Measurements from ENCODE around the gene THOC6.

Gene THOC6

DNA sequence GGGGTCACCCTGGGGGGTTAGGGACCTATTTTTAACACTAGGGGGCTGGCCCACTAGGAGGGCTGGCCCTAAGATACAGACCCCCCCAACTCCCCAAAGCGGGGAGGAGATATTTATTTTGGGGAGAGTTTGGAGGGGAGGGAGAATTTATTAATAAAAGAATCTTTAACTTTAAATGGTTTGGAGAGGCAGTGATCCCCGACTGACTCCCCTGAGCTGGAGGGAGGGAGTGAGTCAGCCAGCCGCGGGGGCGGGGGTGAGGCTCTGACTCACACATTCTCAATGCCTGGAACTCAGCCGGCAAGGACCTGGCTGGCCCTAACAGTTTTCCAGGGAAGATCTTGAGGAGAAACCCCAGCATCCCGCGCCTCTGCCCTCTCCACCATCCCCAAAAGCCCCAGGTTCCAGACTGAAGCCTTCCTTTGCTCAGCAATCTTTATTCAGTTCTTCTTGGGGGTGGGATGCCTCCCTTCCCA, 1.6 kb upstream of the THOC6 start (continued):
- TF ChIP-seq, protein P1, sequence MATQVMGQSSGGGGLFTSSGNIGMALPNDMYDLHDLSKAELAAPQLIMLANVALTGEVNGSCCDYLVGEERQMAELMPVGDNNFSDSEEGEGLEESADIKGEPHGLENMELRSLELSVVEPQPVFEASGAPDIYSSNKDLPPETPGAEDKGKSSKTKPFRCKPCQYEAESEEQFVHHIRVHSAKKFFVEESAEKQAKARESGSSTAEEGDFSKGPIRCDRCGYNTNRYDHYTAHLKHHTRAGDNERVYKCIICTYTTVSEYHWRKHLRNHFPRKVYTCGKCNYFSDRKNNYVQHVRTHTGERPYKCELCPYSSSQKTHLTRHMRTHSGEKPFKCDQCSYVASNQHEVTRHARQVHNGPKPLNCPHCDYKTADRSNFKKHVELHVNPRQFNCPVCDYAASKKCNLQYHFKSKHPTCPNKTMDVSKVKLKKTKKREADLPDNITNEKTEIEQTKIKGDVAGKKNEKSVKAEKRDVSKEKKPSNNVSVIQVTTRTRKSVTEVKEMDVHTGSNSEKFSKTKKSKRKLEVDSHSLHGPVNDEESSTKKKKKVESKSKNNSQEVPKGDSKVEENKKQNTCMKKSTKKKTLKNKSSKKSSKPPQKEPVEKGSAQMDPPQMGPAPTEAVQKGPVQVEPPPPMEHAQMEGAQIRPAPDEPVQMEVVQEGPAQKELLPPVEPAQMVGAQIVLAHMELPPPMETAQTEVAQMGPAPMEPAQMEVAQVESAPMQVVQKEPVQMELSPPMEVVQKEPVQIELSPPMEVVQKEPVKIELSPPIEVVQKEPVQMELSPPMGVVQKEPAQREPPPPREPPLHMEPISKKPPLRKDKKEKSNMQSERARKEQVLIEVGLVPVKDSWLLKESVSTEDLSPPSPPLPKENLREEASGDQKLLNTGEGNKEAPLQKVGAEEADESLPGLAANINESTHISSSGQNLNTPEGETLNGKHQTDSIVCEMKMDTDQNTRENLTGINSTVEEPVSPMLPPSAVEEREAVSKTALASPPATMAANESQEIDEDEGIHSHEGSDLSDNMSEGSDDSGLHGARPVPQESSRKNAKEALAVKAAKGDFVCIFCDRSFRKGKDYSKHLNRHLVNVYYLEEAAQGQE (tag by site-specific recombination; IDR thresholded peaks at IDR 0.05), result no peak
- no peak for TF ChIP-seq ZBTB17 (tag by site-specific recombination; IDR thresholded peaks at IDR 0.05)
- no peak for TF ChIP-seq YY2 (tag by site-specific recombination; IDR thresholded peaks at IDR 0.05)
- no peak for TF ChIP-seq ZNF555 (tag by site-specific recombination; conservative IDR thresholded peaks at IDR 0.05)
- TF ChIP-seq ZNF37A (tag by site-specific recombination; IDR thresholded peaks at IDR 0.05), result no peak
- TF ChIP-seq ZNF133 (tag by site-specific recombination; IDR thresholded peaks at IDR 0.05), result no peak
- TF ChIP-seq SCRT1 (tag by site-specific recombination; IDR thresholded peaks at IDR 0.05; ENCODE audit: borderline replicate concordance), result no peak
- TF ChIP-seq SCRT2 (tag by site-specific recombination; IDR thresholded peaks at IDR 0.05), result no peak
- TF ChIP-seq ZNF426 (tag by site-specific recombination; IDR thresholded peaks at IDR 0.05), result no peak
- 0 out of 2 replicates have a peak, but pooled peaks have one; percentile 20 for TF ChIP-seq BCL11B (tag by site-specific recombination; IDR thresholded peaks at IDR 0.05; ENCODE audit: low read depth)
- no peak for TF ChIP-seq ZNF169 (tag by site-specific recombination; IDR thresholded peaks at IDR 0.05)
- TF ChIP-seq ZNF354C (tag by site-specific recombination; IDR thresholded peaks at IDR 0.05; ENCODE audit: borderline replicate concordance, low read depth), result no peak
- no peak for TF ChIP-seq TRIM28 (IDR thresholded peaks at IDR 0.05; ENCODE audit: borderline replicate concordance, low read length)
- TF ChIP-seq, protein P2, sequence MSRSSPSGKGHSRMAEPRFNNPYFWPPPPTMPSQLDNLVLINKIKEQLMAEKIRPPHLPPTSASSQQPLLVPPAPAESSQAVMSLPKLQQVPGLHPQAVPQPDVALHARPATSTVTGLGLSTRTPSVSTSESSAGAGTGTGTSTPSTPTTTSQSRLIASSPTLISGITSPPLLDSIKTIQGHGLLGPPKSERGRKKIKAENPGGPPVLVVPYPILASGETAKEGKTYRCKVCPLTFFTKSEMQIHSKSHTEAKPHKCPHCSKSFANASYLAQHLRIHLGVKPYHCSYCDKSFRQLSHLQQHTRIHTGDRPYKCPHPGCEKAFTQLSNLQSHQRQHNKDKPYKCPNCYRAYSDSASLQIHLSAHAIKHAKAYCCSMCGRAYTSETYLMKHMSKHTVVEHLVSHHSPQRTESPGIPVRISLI (tag by site-specific recombination; IDR thresholded peaks at IDR 0.05), result no peak
- TF ChIP-seq, protein P3, sequence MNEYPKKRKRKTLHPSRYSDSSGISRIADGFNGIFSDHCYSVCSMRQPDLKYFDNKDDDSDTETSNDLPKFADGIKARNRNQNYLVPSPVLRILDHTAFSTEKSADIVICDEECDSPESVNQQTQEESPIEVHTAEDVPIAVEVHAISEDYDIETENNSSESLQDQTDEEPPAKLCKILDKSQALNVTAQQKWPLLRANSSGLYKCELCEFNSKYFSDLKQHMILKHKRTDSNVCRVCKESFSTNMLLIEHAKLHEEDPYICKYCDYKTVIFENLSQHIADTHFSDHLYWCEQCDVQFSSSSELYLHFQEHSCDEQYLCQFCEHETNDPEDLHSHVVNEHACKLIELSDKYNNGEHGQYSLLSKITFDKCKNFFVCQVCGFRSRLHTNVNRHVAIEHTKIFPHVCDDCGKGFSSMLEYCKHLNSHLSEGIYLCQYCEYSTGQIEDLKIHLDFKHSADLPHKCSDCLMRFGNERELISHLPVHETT (tag by site-specific recombination; IDR thresholded peaks at IDR 0.05), result no peak; the same call in 1 of the 2 replicates
- no peak for TF ChIP-seq KLF7 (tag by site-specific recombination; IDR thresholded peaks at IDR 0.05; ENCODE audit: borderline replicate concordance)
- no peak for TF ChIP-seq ZNF155 (tag by site-specific recombination; IDR thresholded peaks at IDR 0.05)
- TF ChIP-seq, protein P4, sequence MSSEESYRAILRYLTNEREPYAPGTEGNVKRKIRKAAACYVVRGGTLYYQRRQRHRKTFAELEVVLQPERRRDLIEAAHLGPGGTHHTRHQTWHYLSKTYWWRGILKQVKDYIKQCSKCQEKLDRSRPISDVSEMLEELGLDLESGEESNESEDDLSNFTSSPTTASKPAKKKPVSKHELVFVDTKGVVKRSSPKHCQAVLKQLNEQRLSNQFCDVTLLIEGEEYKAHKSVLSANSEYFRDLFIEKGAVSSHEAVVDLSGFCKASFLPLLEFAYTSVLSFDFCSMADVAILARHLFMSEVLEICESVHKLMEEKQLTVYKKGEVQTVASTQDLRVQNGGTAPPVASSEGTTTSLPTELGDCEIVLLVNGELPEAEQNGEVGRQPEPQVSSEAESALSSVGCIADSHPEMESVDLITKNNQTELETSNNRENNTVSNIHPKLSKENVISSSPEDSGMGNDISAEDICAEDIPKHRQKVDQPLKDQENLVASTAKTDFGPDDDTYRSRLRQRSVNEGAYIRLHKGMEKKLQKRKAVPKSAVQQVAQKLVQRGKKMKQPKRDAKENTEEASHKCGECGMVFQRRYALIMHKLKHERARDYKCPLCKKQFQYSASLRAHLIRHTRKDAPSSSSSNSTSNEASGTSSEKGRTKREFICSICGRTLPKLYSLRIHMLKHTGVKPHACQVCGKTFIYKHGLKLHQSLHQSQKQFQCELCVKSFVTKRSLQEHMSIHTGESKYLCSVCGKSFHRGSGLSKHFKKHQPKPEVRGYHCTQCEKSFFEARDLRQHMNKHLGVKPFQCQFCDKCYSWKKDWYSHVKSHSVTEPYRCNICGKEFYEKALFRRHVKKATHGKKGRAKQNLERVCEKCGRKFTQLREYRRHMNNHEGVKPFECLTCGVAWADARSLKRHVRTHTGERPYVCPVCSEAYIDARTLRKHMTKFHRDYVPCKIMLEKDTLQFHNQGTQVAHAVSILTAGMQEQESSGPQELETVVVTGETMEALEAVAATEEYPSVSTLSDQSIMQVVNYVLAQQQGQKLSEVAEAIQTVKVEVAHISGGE (tag by site-specific recombination; conservative IDR thresholded peaks at IDR 0.05; ENCODE audit: low read depth), result no peak
- no peak for TF ChIP-seq ZNF121 (tag by site-specific recombination; IDR thresholded peaks at IDR 0.05)
- TF ChIP-seq PRDM1 (tag by site-specific recombination; IDR thresholded peaks at IDR 0.05), result no peak
- no peak for TF ChIP-seq ZNF664 (tag by site-specific recombination; IDR thresholded peaks at IDR 0.05)
- TF ChIP-seq, protein P5, sequence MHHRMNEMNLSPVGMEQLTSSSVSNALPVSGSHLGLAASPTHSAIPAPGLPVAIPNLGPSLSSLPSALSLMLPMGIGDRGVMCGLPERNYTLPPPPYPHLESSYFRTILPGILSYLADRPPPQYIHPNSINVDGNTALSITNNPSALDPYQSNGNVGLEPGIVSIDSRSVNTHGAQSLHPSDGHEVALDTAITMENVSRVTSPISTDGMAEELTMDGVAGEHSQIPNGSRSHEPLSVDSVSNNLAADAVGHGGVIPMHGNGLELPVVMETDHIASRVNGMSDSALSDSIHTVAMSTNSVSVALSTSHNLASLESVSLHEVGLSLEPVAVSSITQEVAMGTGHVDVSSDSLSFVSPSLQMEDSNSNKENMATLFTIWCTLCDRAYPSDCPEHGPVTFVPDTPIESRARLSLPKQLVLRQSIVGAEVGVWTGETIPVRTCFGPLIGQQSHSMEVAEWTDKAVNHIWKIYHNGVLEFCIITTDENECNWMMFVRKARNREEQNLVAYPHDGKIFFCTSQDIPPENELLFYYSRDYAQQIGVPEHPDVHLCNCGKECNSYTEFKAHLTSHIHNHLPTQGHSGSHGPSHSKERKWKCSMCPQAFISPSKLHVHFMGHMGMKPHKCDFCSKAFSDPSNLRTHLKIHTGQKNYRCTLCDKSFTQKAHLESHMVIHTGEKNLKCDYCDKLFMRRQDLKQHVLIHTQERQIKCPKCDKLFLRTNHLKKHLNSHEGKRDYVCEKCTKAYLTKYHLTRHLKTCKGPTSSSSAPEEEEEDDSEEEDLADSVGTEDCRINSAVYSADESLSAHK (tag by site-specific recombination; IDR thresholded peaks at IDR 0.05), result no peak
- TF ChIP-seq, protein P6, sequence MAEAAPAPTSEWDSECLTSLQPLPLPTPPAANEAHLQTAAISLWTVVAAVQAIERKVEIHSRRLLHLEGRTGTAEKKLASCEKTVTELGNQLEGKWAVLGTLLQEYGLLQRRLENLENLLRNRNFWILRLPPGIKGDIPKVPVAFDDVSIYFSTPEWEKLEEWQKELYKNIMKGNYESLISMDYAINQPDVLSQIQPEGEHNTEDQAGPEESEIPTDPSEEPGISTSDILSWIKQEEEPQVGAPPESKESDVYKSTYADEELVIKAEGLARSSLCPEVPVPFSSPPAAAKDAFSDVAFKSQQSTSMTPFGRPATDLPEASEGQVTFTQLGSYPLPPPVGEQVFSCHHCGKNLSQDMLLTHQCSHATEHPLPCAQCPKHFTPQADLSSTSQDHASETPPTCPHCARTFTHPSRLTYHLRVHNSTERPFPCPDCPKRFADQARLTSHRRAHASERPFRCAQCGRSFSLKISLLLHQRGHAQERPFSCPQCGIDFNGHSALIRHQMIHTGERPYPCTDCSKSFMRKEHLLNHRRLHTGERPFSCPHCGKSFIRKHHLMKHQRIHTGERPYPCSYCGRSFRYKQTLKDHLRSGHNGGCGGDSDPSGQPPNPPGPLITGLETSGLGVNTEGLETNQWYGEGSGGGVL (tag by site-specific recombination; IDR thresholded peaks at IDR 0.05), result peak; percentile 59; the same call in 1 of the 2 replicates
- no peak for TF ChIP-seq ZNF624 (tag by site-specific recombination; IDR thresholded peaks at IDR 0.05)
- TF ChIP-seq ZNF76 (tag by site-specific recombination; IDR thresholded peaks at IDR 0.05; ENCODE audit: borderline replicate concordance, low read depth), result peak; percentile 57; the same call in 1 of the 2 replicates
- TF ChIP-seq ZBTB48 (tag by site-specific recombination; IDR thresholded peaks at IDR 0.05), result 0 out of 2 replicates have a peak, but pooled peaks have one; percentile 65

Data from HEK293 (cell line).